ENCODE results near the gene PGLYRP3. TPM values are rescaled to one million over a fixed set of nuclear protein-coding genes. Genes with fewer than 3 reads are reported as not detected.
"Not testable (repeated sequence)": the region's sequence is repeated elsewhere in the genome, so short reads cannot be mapped to it uniquely, and the experiment has no call there.

The PGLYRP3 gene
- total RNA-seq, 2 experiments from 2014 or later, result not detected

- H3K9me3 Mint-ChIP-seq; intact Hi-C loops (cut with micrococcal nuclease); H3K36me3 Mint-ChIP-seq (ENCODE audit: low read depth); H3K27ac Mint-ChIP-seq; H3K4me3 Mint-ChIP-seq; DNase-seq: not testable (repeated sequence)
- peaks cover 32% of the 10 kb centered on the region for H3K4me1 Mint-ChIP-seq (ENCODE audit: low read depth)
- peaks cover 14% of the 10 kb centered on the region for H3K27me3 Mint-ChIP-seq (ENCODE audit: low read depth)
- CTCF ChIA-PET, result interaction anchor here (0.9 kb wide), 1 partner anchor 148 kb away, joined by 5 read pairs; no protein-coding TSS in a partner anchor
Observed at GRCh38 chr1:153347049-153347448, 34.3 kb upstream of the PGLYRP3 start.

GRCh38 chr1:153346077-153346723, 33.4 kb upstream of the PGLYRP3 start:
- H3K4me1 Mint-ChIP-seq (ENCODE audit: low read depth), result peaks cover 32% of the 10 kb centered on the region
- H3K27me3 Mint-ChIP-seq (ENCODE audit: low read depth), result peaks cover 14% of the 10 kb centered on the region
- no peak overlapping the region for H3K27ac Mint-ChIP-seq
- H3K36me3 Mint-ChIP-seq (ENCODE audit: low read depth), result no peaks in the 10 kb centered on the region
- no peak overlapping the region for H3K4me3 Mint-ChIP-seq
- intact Hi-C loops (cut with micrococcal nuclease), result no loop called here
- CTCF ChIA-PET, result interaction anchor here (0.6 to 0.9 kb wide), 2 partner anchors 148 to 268 kb away, joined by 3 to 5 read pairs; no protein-coding TSS in a partner anchor
- DNase-seq, result no peak
- H3K9me3 Mint-ChIP-seq, result no peaks in the 10 kb centered on the region

GRCh38 chr1:153345187-153346076, 32.7 kb upstream of the PGLYRP3 start:
- no peak overlapping the region for H3K4me3 Mint-ChIP-seq
- peaks cover 32% of the 10 kb centered on the region for H3K4me1 Mint-ChIP-seq (ENCODE audit: low read depth)
- peak; percentile 55 for DNase-seq
- no peak overlapping the region for H3K27ac Mint-ChIP-seq
- peaks cover 14% of the 10 kb centered on the region for H3K27me3 Mint-ChIP-seq (ENCODE audit: low read depth)
- no peaks in the 10 kb centered on the region for H3K36me3 Mint-ChIP-seq (ENCODE audit: low read depth)
- intact Hi-C loops (cut with micrococcal nuclease), result loop anchor here (2.0 kb wide), 1 partner anchor 227 kb away; no protein-coding TSS in a partner anchor
- no peaks in the 10 kb centered on the region for H3K9me3 Mint-ChIP-seq
- CTCF ChIA-PET, result interaction anchor here (4.0 kb wide), 1 partner anchor 8 kb away, joined by 26 read pairs; no protein-coding TSS in a partner anchor

DNA sequence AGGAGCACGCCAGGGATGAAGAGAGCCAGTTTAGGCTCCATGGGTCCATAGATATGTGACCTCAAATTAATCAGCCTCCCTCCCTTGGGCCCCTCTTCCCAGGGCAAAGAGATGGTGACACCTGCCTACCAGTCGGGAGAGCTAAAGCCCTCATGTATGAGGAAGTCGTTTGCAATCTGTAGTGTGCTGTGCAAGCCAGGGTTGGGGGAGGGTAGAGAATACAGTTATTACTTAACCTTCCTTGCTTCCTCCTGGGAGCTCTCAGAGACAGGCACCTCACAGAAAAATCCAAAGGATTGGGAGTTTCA, 31.9 kb upstream of the PGLYRP3 start:
- no peak overlapping the region for H3K4me3 Mint-ChIP-seq
- no peaks in the 10 kb centered on the region for H3K36me3 Mint-ChIP-seq (ENCODE audit: low read depth)
- DNase-seq, result no peak
- CTCF ChIA-PET, result interaction anchor here (4.0 kb wide), 1 partner anchor 8 kb away, joined by 26 read pairs; no protein-coding TSS in a partner anchor
- intact Hi-C loops (cut with micrococcal nuclease), result loop anchor here (2.0 kb wide), 1 partner anchor 228 kb away; no protein-coding TSS in a partner anchor
- H3K27ac Mint-ChIP-seq, result no peak overlapping the region
- peaks cover 38% of the 10 kb centered on the region for H3K4me1 Mint-ChIP-seq (ENCODE audit: low read depth)
- peaks cover 14% of the 10 kb centered on the region for H3K27me3 Mint-ChIP-seq (ENCODE audit: low read depth)
- H3K9me3 Mint-ChIP-seq, result no peaks in the 10 kb centered on the region

DNA sequence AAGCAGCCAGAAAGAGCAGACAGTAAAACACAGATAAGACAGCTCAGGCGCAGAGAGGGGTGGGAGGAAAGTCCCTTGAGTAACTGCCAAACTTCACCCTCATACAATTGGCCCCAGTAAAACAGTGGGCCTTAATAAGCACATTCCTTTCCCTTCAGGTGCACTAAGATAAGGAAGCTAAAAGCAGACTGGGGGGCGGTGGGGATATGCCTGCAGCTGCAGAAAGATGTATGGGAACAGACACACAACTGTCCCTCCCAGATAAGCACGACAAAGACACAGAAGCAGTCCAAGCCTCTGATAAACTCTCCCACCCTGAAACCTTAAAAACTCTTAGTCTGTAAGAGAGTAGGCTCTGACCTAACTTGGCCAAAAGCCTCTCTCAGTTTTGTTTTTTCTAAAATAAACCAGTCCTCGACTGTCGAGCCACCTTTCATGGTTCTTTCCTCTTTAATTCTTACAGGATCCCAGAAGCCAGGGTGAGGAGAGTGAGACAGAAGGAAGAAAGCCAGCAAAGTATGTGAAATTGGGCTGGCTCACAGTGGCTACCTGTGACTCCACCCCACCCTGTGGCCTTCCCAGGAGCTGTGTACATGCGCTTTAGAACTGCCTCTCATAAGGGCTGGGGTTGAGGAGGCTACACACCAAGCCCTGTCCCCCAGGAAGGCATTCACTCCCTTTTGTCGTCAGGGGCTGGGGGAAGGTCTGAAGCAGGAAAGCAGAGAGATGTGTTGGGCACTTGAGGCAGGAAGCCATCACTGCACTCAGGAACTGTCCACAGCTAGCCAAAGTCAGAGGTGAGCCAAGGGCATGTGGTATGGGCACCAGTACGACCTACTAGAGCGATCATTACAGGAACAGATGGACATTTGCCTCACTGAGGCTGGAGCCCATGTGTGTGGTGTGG, 31.3 kb upstream of the PGLYRP3 start:
- no peak overlapping the region for H3K27ac Mint-ChIP-seq
- DNase-seq, result no peak
- CTCF ChIA-PET, result interaction anchor here (4.0 kb wide), 1 partner anchor 9 kb away, joined by 26 read pairs; no protein-coding TSS in a partner anchor
- peaks cover 42% of the 10 kb centered on the region for H3K4me1 Mint-ChIP-seq (ENCODE audit: low read depth)
- no peaks in the 10 kb centered on the region for H3K36me3 Mint-ChIP-seq (ENCODE audit: low read depth)
- H3K4me3 Mint-ChIP-seq, result no peak overlapping the region
- peaks cover 12% of the 10 kb centered on the region for H3K27me3 Mint-ChIP-seq (ENCODE audit: low read depth)
- no peaks in the 10 kb centered on the region for H3K9me3 Mint-ChIP-seq
- intact Hi-C loops (cut with micrococcal nuclease), result loop anchor here (2.0 kb wide), 1 partner anchor 229 kb away; no protein-coding TSS in a partner anchor

DNA sequence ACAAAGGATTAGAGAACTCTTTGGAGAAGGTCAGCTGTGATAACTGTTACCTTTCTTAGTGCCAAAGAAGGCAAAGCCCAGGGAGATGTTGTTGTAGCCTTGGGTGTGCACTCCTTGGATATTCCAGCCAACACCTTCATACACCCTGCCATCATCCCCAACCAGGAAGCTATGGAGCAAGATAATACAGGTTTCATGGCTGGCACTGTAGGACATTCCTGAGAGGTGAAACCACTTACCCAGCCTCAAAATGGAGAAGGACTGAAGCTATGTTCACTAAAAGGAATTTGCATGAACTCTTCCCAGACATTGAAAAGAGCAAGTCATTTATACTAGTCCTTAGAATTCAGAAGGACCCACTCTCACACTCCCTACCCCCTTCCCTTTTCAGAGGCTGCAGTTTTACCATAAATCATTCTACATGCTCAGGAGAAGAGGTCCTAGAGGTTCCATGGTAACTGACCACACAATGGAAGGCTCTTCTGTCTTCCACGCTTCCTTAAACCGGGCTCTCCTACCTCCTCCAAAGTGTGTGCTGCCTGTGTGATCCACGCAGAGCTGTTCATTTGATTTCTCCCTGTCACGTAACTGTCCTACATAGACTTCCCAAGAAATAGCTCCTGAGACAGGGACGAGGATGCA, 30.4 kb upstream of the PGLYRP3 start:
- no peaks in the 10 kb centered on the region for H3K36me3 Mint-ChIP-seq (ENCODE audit: low read depth)
- CTCF ChIA-PET, result interaction anchor here (4.0 kb wide), 1 partner anchor 10 kb away, joined by 26 read pairs; no protein-coding TSS in a partner anchor
- H3K4me1 Mint-ChIP-seq (ENCODE audit: low read depth), result peaks cover 43% of the 10 kb centered on the region
- H3K9me3 Mint-ChIP-seq, result no peaks in the 10 kb centered on the region
- no peak overlapping the region for H3K4me3 Mint-ChIP-seq
- H3K27ac Mint-ChIP-seq, result no peak overlapping the region
- no peak for DNase-seq
- intact Hi-C loops (cut with micrococcal nuclease), result no loop called here
- H3K27me3 Mint-ChIP-seq (ENCODE audit: low read depth), result peaks cover 10% of the 10 kb centered on the region

GRCh38 chr1:153342178-153342577, 29.4 kb upstream of the PGLYRP3 start:
- Mint-ChIP-seq H3K27ac (no peak overlapping the region), H3K4me3 (no peak overlapping the region), H3K27me3 (ENCODE audit: low read depth) (peaks cover 6% of the 10 kb centered on the region), H3K4me1 (ENCODE audit: low read depth) (peaks cover 43% of the 10 kb centered on the region), H3K9me3 (no peaks in the 10 kb centered on the region), H3K36me3 (ENCODE audit: low read depth) (no peaks in the 10 kb centered on the region)
- intact Hi-C loops (cut with micrococcal nuclease), result no loop called here
- CTCF ChIA-PET, result interaction anchor here (4.0 kb wide), 1 partner anchor 11 kb away, joined by 26 read pairs; no protein-coding TSS in a partner anchor
- no peak for DNase-seq

DNA sequence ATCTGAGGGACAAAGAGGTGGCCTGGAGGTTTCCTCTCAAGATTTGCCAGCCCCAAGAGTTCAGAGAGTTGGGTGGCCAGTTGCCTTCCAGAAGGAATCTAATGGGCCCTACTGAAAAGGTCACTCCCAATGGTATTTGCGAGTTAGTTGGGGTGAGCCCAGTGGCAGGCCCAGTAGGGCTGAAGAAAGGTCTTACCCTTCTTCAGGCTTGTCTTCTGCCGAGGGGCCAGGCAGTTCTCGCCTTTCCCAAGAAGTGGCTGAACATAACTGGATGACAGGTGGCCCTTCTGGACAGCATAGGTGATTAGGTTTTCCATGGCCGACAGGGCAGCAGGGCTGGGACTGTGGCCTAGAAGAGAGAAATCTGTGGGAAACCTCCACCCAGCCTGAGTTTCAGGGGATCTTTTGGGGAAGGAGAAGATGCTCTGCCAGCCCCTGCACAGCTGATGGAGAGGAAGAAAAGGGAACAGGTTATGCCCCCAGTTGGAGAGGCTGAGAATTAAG, 28.7 kb upstream of the PGLYRP3 start:
- peaks cover 40% of the 10 kb centered on the region for H3K4me1 Mint-ChIP-seq (ENCODE audit: low read depth)
- CTCF ChIA-PET, result interaction anchor here (4.0 kb wide), 1 partner anchor 12 kb away, joined by 26 read pairs; no protein-coding TSS in a partner anchor
- no peaks in the 10 kb centered on the region for H3K36me3 Mint-ChIP-seq (ENCODE audit: low read depth)
- H3K27me3 Mint-ChIP-seq (ENCODE audit: low read depth), result peaks cover 4% of the 10 kb centered on the region
- no peak overlapping the region for H3K27ac Mint-ChIP-seq
- no peak for DNase-seq
- H3K9me3 Mint-ChIP-seq, result no peaks in the 10 kb centered on the region
- intact Hi-C loops (cut with micrococcal nuclease), result no loop called here
- no peak overlapping the region for H3K4me3 Mint-ChIP-seq

DNA sequence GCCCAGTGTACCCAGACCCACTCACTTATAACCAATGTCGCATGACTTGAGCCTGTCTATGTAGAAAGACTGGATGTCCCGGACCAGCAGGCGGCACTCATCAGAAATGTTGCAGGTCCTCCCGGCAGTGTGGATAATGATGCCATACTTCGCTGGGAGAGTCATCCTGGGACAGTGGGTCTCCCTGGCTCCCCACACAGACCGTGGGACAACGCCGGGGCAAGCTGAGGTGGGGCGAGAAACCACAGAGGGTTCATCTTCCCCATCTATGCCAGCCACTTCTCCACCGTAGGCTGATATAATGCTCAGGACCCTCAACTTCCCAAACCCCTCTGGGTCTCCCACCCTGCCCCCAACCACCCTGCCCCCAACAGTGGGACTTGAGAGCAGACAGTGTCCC, 27.6 kb upstream of the PGLYRP3 start:
- no peak for DNase-seq
- H3K4me1 Mint-ChIP-seq (ENCODE audit: low read depth), result peaks cover 28% of the 10 kb centered on the region
- no peak overlapping the region for H3K4me3 Mint-ChIP-seq
- no peak overlapping the region for H3K27ac Mint-ChIP-seq
- intact Hi-C loops (cut with micrococcal nuclease), result no loop called here
- no peaks in the 10 kb centered on the region for H3K9me3 Mint-ChIP-seq
- peaks cover 3% of the 10 kb centered on the region for H3K27me3 Mint-ChIP-seq (ENCODE audit: low read depth)
- CTCF ChIA-PET, result no interaction called here
- no peaks in the 10 kb centered on the region for H3K36me3 Mint-ChIP-seq (ENCODE audit: low read depth)

DNA sequence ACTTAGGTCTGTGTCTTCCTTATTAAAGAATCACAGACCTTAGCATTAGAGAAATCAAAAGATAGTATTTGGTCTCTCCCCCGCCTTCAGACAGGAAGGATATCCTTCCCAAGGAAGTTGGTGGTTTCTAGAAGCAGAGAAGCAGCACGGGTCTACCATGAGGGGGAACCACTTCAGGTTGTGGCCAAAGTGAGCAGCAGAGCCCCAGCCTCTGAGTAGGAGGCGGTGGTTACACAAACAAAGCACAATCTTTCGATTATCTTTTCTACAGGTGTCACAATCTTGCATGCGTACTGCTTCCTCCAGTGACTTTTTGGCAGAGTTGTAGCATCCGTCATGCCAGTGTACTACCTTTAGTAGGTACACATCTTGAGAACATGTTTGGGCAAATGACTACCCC, 27.1 kb upstream of the PGLYRP3 start:
- H3K36me3 Mint-ChIP-seq (ENCODE audit: low read depth), result no peaks in the 10 kb centered on the region
- H3K4me3 Mint-ChIP-seq, result no peak overlapping the region
- CTCF ChIA-PET, result no interaction called here
- no peak overlapping the region for H3K27ac Mint-ChIP-seq
- DNase-seq, result no peak
- peaks cover 3% of the 10 kb centered on the region for H3K27me3 Mint-ChIP-seq (ENCODE audit: low read depth)
- peaks cover 25% of the 10 kb centered on the region for H3K4me1 Mint-ChIP-seq (ENCODE audit: low read depth)
- H3K9me3 Mint-ChIP-seq, result no peaks in the 10 kb centered on the region
- intact Hi-C loops (cut with micrococcal nuclease), result no loop called here

DNA sequence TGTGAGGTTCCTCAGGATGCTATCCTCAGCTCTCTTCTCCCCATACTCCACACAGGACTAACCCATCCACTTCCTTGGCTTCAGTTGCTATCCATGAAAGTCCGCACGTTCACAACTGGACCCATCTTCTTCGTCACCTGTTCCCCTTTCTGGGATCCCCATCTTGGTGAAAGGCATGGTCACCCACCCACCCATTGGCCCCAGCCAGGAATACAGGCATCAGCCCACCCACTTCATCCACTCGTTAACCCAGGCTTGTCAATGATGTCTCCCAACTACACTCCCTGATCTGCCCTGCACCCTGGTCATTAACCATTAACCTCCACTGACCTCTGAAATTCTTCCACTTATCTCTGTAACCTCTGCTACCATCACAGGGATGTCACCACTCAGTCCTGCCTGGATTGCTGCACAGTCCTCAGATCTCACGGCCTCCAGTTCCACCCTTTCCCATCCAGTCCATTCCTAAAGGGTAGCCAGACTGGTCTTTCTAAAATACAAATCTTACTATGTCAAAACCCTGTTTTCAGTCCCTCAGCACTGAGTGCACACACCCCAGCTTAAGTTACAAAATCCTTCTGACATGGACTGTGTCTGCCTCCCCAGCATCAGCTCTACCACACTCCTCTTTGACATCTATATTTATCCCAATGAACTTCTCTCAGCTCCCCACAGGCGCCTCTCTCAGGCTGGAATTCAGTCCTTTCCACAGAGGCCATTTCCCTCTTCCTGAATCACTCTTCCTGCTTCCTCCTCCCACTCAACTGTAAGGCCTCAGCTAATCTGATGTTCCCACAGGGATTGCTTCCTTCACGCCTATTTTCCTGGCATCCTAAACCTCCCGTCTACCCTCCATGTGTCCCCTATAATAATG, 25.5 kb upstream of the PGLYRP3 start:
- Mint-ChIP-seq H3K27me3 (ENCODE audit: low read depth) (no peaks in the 10 kb centered on the region), H3K9me3 (no peaks in the 10 kb centered on the region), H3K4me3 (no peak overlapping the region), H3K36me3 (ENCODE audit: low read depth) (no peaks in the 10 kb centered on the region), H3K4me1 (ENCODE audit: low read depth) (peaks cover 10% of the 10 kb centered on the region), H3K27ac (no peak overlapping the region)
- CTCF ChIA-PET, result no interaction called here
- intact Hi-C loops (cut with micrococcal nuclease), result no loop called here
- no peak for DNase-seq

Measured in activated naive CD4-positive, alpha-beta T cell treated with anti-CD3 and anti-CD28 coated beads for 36 hours (primary cell).